ENCODE measurements around the gene PRDM5. TPM values are rescaled to one million over a fixed set of nuclear protein-coding genes. Genes with fewer than 3 reads are reported as not detected.

Gene PRDM5
- total RNA-seq, 3 donors from 2014 or later (not counting 1 experiment from before 2014, with no cell fraction given), result not detected

- Mint-ChIP-seq H3K36me3 (no peaks in the 10 kb centered on the region), H3K27me3 (ENCODE audit: low read depth in 2 of 2) (peaks cover 0 to 3% of the 10 kb centered on the region in 2 donors), H3K27ac (no peak overlapping the region), H3K9me3 (no peaks in the 10 kb centered on the region), H3K4me3 (no peak overlapping the region), H3K4me1 (no peaks in the 10 kb centered on the region)
- no peaks in the 10 kb centered on the region for H3K36me3 ChIP-seq (ENCODE audit: control insufficient read depth, insufficient read depth, low read length)
- H3K4me1 ChIP-seq (ENCODE audit: control insufficient read depth, insufficient read depth, low read length), result no peaks in the 10 kb centered on the region
- intact Hi-C loops (cut with micrococcal nuclease), result no loop called here
- H3K4me3 ChIP-seq (ENCODE audit: low read length), result no peak overlapping the region
- 83% methylated on average over 2 of the region's 2 CpGs for WGBS (ENCODE audit: insufficient coverage)
- DNase-seq, result no peak
- no peaks in the 10 kb centered on the region for H3K9me3 ChIP-seq (ENCODE audit: control insufficient read depth, insufficient read depth, low read length)
- no peak overlapping the region for H3K27ac ChIP-seq (ENCODE audit: low read length)
- H3K27me3 ChIP-seq (ENCODE audit: control insufficient read depth, insufficient read depth, low read length), result no peaks in the 10 kb centered on the region
- no peak for ATAC-seq
- TF ChIP-seq CTCF (IDR thresholded peaks at IDR 0.05), result no peak
These were observed 197.9 kb downstream of the PRDM5 start for GRCh38 chr4:120724656-120725055.

DNA sequence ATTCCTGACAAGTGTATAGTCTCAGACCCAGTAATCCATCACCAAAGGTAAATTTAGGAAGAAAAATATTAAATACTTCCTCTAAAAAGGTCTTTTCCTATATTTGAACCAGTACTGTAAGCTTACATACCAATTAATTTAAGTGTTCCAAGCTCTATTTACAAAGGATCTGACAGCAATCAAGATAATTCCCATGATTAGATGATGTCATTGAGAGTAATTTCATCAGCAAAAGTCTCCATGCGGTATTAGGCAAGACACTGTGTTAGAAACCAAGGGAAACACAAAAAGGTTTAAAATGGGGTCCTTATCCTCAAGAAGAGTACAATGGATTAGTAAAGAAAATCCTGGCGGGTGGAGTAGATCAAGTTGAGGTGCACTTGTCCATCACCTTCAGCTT, 198.5 kb downstream of the PRDM5 start:
- Histone ChIP-seq H3K27me3 (ENCODE audit: control insufficient read depth, insufficient read depth, low read length) (no peaks in the 10 kb centered on the region), H3K4me1 (ENCODE audit: control insufficient read depth, insufficient read depth, low read length) (no peaks in the 10 kb centered on the region), H3K4me3 (ENCODE audit: low read length) (no peak overlapping the region), H3K9me3 (ENCODE audit: control insufficient read depth, insufficient read depth, low read length) (no peaks in the 10 kb centered on the region), H3K36me3 (ENCODE audit: control insufficient read depth, insufficient read depth, low read length) (no peaks in the 10 kb centered on the region), H3K27ac (ENCODE audit: low read length) (no peak overlapping the region)
- intact Hi-C loops (cut with micrococcal nuclease), result no loop called here
- Mint-ChIP-seq H3K27ac (no peak overlapping the region), H3K27me3 (ENCODE audit: low read depth in 2 of 2) (peaks cover 0 to 3% of the 10 kb centered on the region in 2 donors), H3K4me3 (no peak overlapping the region), H3K36me3 (no peaks in the 10 kb centered on the region), H3K4me1 (no peaks in the 10 kb centered on the region), H3K9me3 (no peaks in the 10 kb centered on the region)
- ATAC-seq (no peak), DNase-seq (no peak)
- whole genome bisulfite sequencing (ENCODE audit: insufficient coverage), result 93% methylated on average over 2 of the region's 2 CpGs
- no peak for TF ChIP-seq CTCF (IDR thresholded peaks at IDR 0.05)

DNA sequence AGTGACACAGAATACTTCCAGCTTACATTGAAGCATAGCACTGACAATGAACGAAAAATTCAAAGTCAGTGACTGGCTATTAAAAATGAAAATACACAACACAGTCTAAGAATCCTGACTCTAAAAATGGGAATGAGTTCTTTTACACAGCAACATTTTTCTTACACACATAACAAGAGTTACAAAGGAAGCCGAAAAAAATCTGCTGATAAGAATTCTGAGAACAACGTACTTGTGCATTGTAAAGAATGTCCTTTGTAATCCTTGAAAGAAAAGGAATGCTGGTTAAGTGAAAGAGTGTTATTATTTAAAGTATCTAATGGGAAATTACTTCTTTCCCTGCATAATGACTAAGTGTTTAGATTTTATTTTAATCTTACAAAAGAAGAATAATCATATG, 199.4 kb downstream of the PRDM5 start:
- Histone ChIP-seq H3K9me3 (ENCODE audit: control insufficient read depth, insufficient read depth, low read length) (no peaks in the 10 kb centered on the region), H3K36me3 (ENCODE audit: control insufficient read depth, insufficient read depth, low read length) (no peaks in the 10 kb centered on the region), H3K27me3 (ENCODE audit: control insufficient read depth, insufficient read depth, low read length) (no peaks in the 10 kb centered on the region), H3K4me3 (ENCODE audit: low read length) (no peak overlapping the region), H3K27ac (ENCODE audit: low read length) (no peak overlapping the region), H3K4me1 (ENCODE audit: control insufficient read depth, insufficient read depth, low read length) (no peaks in the 10 kb centered on the region)
- intact Hi-C loops (cut with micrococcal nuclease), result no loop called here
- H3K4me3 Mint-ChIP-seq, result no peak overlapping the region
- no peaks in the 10 kb centered on the region for H3K4me1 Mint-ChIP-seq
- WGBS (ENCODE audit: insufficient coverage), result 90% methylated on average over 1 of the region's 3 CpGs
- no peak for TF ChIP-seq CTCF (IDR thresholded peaks at IDR 0.05)
- peaks cover 0 to 3% of the 10 kb centered on the region in 2 donors for H3K27me3 Mint-ChIP-seq (ENCODE audit: low read depth in 2 of 2)
- H3K36me3 Mint-ChIP-seq, result no peaks in the 10 kb centered on the region
- H3K27ac Mint-ChIP-seq, result no peak overlapping the region
- ATAC-seq (no peak), DNase-seq (no peak)
- H3K9me3 Mint-ChIP-seq, result no peaks in the 10 kb centered on the region

DNA sequence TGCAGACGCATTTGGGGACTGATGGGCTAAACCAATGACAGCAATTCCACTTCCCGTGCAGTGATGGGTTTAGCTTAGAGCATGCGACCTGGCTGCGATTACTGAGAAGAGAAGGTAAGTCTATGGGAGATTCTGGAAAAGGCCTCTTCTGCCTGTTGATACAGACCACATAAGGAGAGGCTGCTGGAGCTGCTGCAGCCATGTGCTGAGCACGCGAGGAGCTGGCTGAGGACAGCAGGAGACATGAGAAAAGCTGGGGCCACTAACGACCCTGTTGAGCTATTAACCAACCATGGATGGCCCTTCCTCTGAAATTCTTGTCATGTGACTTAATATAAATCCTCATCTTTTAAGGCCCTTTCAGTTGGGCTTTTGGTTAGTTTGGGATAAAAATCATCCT, 199.9 kb downstream of the PRDM5 start:
- no peak overlapping the region for H3K27ac ChIP-seq (ENCODE audit: low read length)
- WGBS (ENCODE audit: insufficient coverage), result 95% methylated on average over 7 of the region's 7 CpGs
- H3K27me3 ChIP-seq (ENCODE audit: control insufficient read depth, insufficient read depth, low read length), result no peaks in the 10 kb centered on the region
- DNase-seq (no peak), ATAC-seq (no peak)
- no peak overlapping the region for H3K27ac Mint-ChIP-seq
- no peaks in the 10 kb centered on the region for H3K4me1 Mint-ChIP-seq
- no peak for TF ChIP-seq CTCF (IDR thresholded peaks at IDR 0.05)
- no peaks in the 10 kb centered on the region for H3K4me1 ChIP-seq (ENCODE audit: control insufficient read depth, insufficient read depth, low read length)
- no peak overlapping the region for H3K4me3 Mint-ChIP-seq
- no peaks in the 10 kb centered on the region for H3K36me3 ChIP-seq (ENCODE audit: control insufficient read depth, insufficient read depth, low read length)
- intact Hi-C loops (cut with micrococcal nuclease), result no loop called here
- H3K9me3 Mint-ChIP-seq, result no peaks in the 10 kb centered on the region
- no peaks in the 10 kb centered on the region for H3K36me3 Mint-ChIP-seq
- H3K4me3 ChIP-seq (ENCODE audit: low read length), result no peak overlapping the region
- H3K9me3 ChIP-seq (ENCODE audit: control insufficient read depth, insufficient read depth, low read length), result no peaks in the 10 kb centered on the region
- peaks cover 0 to 3% of the 10 kb centered on the region in 2 donors for H3K27me3 Mint-ChIP-seq (ENCODE audit: low read depth in 2 of 2)

Data from natural killer cell (primary cell).